SK-N-SH (cell line): ENCODE data around the gene PDE4DIP.
"Not testable (repeated sequence)": the region's sequence is repeated elsewhere in the genome, so short reads cannot be mapped to it uniquely, and the experiment has no call there.

Experiments
- CTCF ChIP-seq: fragments of 200-600 bp; sonication (generic); IDR thresholded peaks from 2 replicates; pipeline ENCODE4 v1.6.1; 2017; ENCODE audit warnings: antibody characterized with exemption, mild to moderate bottlenecking, moderate library complexity
- EZH2phosphoT487 ChIP-seq: fragments of 200-600 bp; sonication (generic); IDR thresholded peaks from 2 replicates; pipeline ENCODE4 v1.6.1; 2017; ENCODE audit warnings: low read depth, mixed run types, mild to moderate bottlenecking, antibody characterized with exemption, moderate library complexity, borderline replicate concordance
- MAX ChIP-seq: IDR thresholded peaks from 2 replicates; pipeline ENCODE4 v1.4.0; 2012; ENCODE audit warnings: low read depth
- RCOR1 ChIP-seq: fragments of 150-350 bp; IDR thresholded peaks from 2 replicates; pipeline ENCODE4 v1.6.1; 2017; ENCODE audit warnings: antibody characterized with exemption, low read length
- SIN3A ChIP-seq: IDR thresholded peaks from 2 replicates; pipeline ENCODE4 v1.6.1; 2012; ENCODE audit warnings: low read depth, mild to moderate bottlenecking, low read length, moderate library complexity, borderline replicate concordance

DNA sequence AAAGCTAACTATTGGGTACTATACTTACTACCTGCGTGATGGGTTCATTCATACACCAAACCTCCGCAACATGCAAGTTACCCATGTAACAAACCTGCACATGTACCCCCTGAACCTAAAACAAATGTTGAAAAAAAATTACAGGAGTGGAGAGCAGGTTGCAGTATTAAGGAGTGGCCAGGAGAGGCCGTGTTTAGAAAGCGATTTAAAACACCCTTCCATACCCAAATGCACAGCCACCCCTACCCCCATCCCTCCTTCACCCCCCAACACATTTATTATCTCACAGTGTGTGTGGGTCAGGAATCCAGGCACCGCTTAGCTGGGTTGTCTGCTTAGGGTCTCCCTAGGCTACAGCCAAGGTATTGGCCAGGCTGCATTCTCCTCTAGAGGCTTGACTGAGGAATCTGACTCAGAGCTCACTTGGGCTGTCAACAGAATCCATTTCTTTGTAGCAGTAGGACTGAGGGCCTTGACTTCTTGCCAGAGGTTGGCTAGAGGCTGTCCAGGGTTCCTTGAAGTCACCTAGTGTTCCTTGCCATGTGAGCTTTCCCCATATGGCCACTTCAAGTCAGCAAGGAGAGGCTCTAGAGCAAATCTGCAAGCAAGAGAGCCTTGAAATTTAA lies 67.2 kb downstream of the PDE4DIP start:
- TF ChIP-seq CTCF, SIN3A, RCOR1, EZH2phosphoT487, MAX: not testable (repeated sequence)
